Measurements from ENCODE around the gene CNOT8.

CNOT8 gene

DNA sequence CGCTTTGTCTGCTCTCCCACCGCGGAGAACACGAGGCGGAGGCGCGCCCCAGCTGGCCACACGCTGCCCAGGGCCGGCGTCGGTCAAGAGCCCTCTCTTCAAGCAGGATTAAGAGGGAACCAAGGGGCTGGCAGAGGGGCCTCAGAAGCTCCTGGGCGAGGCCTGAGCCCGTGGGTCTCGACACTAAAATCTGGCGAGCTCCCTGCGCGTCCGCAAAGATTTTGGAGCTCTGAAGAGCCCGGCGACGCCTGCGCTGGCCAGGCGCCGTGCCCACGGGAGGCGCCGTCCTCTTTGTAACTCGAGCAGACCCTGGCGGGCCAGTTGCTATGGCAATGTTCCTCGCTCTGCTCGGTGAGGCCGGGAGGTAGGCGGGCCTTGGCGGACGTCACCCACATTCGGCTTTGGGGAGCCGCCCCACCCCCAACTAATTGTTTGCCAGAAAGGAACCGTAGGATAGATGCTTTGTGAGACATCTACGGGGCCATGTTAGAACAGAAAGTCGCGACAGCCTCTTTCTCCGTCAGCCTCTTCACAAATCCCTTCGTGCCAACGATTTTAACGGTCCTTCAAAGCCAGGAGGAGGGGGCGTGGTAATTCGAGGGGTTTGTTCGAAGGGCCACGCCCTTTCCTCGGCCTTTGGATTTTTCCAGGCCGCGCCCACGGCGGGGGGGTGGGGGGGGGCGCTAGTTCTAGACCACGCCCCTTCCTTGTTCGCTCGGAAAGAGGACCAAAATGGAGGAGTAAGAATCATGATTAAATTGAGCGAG is 714 bp upstream of the CNOT8 start:
- peak overlapping the region; percentile 77 for H3K4me3 ChIP-seq (ENCODE audit: control insufficient read depth, low read depth, low read length)
- peak; percentile 83 for DNase-seq (ENCODE audit: low read depth)
- TF ChIP-seq, protein P1, sequence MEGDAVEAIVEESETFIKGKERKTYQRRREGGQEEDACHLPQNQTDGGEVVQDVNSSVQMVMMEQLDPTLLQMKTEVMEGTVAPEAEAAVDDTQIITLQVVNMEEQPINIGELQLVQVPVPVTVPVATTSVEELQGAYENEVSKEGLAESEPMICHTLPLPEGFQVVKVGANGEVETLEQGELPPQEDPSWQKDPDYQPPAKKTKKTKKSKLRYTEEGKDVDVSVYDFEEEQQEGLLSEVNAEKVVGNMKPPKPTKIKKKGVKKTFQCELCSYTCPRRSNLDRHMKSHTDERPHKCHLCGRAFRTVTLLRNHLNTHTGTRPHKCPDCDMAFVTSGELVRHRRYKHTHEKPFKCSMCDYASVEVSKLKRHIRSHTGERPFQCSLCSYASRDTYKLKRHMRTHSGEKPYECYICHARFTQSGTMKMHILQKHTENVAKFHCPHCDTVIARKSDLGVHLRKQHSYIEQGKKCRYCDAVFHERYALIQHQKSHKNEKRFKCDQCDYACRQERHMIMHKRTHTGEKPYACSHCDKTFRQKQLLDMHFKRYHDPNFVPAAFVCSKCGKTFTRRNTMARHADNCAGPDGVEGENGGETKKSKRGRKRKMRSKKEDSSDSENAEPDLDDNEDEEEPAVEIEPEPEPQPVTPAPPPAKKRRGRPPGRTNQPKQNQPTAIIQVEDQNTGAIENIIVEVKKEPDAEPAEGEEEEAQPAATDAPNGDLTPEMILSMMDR (IDR thresholded peaks at IDR 0.05; ENCODE audit: control insufficient read depth, insufficient read depth, low read depth, low read length, missing control alignments): no peak

DNA sequence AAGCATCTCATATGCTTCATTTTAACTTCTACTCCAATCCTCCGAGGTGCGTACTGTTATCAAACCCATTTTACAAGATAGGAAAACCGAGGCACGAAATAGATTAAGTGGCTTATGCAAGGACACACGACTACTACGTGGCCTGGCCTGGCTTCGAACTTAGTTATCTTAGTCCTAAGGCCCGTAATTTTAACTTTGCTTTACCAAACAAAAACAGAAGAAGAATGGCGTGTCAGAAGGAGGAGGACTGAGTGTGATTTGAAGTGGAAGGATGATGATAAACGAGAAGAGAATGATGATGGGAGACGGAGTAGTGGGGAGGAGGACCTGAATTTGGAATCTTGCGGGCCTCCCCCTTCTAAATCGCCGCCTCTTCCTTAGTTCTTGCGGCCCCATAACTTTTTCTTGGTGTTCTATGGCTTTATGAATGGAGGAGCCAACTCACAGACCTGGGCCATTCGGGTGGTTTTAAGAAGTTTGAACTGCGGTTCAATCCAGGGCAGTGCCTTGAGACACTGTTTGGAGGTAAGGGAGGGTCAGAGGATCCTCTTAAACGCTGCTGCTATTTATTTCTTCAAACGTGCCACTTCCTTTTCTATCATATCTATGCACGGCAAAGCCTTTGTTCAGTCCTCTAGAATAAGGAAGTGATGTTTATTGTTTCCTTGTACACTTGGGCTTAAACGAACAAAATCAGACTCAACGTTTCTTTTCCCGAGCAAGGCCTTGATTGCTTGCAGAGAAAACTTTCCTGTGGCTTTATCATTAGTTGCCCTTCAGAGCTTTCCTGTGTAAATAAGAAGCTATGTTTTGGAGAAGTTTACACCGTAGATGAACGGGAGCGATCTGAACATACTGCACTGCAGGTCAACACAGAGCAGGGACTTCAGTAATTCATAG is 795 bp downstream of the CNOT8 start:
- DNase-seq (ENCODE audit: low read depth): no peak
- peak overlapping the region; percentile 77 for H3K4me3 ChIP-seq (ENCODE audit: control insufficient read depth, low read depth, low read length)
- TF ChIP-seq, protein P1 (IDR thresholded peaks at IDR 0.05; ENCODE audit: control insufficient read depth, insufficient read depth, low read depth, low read length, missing control alignments): no peak

DNA sequence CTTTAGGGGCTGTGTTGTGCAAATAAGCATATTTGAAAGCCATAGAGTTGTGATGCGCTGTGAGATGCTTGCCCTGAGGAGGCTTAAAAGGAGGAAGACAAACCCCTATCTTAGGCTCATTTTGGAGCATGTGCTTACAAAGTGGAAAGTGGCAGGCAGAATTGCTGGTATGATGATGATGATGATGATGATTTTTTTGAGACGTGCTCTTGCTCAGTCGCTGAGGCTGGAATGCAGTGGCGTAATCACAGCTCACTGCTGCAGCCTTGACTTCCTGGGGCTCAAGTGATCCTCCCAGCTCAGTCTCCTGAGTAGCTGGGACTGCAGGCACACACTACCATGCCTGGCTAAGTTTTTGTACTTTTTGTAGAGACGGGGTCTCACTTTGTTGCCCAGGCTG is 1.7 kb downstream of the CNOT8 start:
- TF ChIP-seq, protein P1 (IDR thresholded peaks at IDR 0.05; ENCODE audit: control insufficient read depth, insufficient read depth, low read depth, low read length, missing control alignments): no peak
- peak overlapping the region; percentile 77 for H3K4me3 ChIP-seq (ENCODE audit: control insufficient read depth, low read depth, low read length)
- peak; percentile 29 for DNase-seq (ENCODE audit: low read depth)

DNA sequence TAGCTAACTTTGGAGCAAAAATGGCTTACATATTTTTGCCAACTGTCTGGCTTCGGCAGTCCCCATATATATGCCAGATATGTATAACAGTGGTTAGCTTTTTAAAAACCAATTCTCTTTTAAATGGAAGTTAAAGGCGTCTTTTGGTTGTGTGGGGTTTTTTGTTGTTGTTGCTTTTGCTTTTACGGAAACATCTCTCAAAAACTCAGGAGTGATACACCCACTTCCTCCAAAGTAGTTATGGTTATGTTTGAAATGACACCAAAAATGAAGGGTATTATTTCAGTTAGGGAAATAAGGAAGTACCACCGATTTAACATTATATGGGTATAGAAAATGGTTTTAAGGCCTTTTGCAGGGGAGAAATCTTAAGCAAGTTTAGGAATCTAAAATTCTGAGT is 2.3 kb downstream of the CNOT8 start:
- TF ChIP-seq, protein P1 (IDR thresholded peaks at IDR 0.05; ENCODE audit: control insufficient read depth, insufficient read depth, low read depth, low read length, missing control alignments): no peak
- H3K4me3 ChIP-seq (ENCODE audit: control insufficient read depth, low read depth, low read length): peak overlapping the region; percentile 77; the same call in 1 of the 2 replicates
- no peak for DNase-seq (ENCODE audit: low read depth)

DNA sequence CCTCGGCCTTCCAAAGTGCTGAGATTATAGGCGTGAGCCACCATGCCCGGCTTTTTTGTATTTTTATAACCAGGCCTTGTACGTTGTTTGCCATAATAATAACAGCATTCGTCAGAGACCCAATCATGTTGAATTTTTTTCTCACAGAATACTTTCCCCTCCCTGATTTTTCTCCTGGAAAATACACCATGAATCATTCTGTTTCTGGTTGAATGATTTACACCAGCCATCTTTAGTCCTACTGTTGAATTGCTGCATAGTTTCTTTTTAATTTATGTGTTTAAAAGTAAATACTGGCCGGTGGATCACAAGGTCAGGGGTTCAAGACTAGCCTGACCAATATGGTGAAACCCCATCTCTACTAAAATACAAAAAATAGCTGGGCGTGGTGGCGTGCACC is 3.5 kb downstream of the CNOT8 start:
- no peak overlapping the region for H3K4me3 ChIP-seq (ENCODE audit: control insufficient read depth, low read depth, low read length)
- TF ChIP-seq, protein P1 (IDR thresholded peaks at IDR 0.05; ENCODE audit: control insufficient read depth, insufficient read depth, low read depth, low read length, missing control alignments): no peak
- DNase-seq (ENCODE audit: low read depth): no peak

DNA sequence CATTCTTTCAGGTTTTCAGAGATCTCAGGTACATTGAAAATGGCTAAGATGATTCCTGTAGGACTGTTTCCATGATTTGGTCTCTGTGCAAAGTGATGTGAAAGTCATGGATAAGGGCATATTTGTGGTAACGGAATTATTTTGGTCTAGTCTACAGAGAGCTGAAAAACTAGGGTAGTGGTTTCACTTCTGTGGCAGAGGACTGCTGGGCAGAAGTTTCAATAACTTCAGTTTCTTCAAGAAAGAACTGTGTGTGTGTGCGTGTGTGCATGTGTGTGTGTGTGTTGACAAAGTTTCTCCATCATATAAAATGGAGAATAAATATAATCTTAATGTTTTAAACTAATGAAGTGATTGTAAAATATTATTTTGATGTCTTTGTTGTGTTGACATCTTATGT is 4.3 kb downstream of the CNOT8 start:
- DNase-seq (ENCODE audit: low read depth): no peak
- TF ChIP-seq, protein P1 (IDR thresholded peaks at IDR 0.05; ENCODE audit: control insufficient read depth, insufficient read depth, low read depth, low read length, missing control alignments): no peak
- H3K4me3 ChIP-seq (ENCODE audit: control insufficient read depth, low read depth, low read length): no peak overlapping the region
